Cardiac muscle cell (in vitro differentiated cells and primary cell): ENCODE data around the gene NODAL. TPM values are rescaled to one million over a fixed set of nuclear protein-coding genes. Genes with fewer than 3 reads are reported as not detected.

Source experiments
- DNase-seq, 2 donors: peaks; one replicate each; pipeline versions ENCODE4 v3.0.0 to v3.0.0-alpha.2; 2010 to 2017; ENCODE audit warnings: low read depth in 1 of 2, low spot score in 1 of 2
- H3K27ac ChIP-seq: fragments of 200-600 bp; sonication (generic); 2 replicates; pipeline ENCODE4 v1.5.1; 2016
- H3K27me3 ChIP-seq: fragments of 200-600 bp; sonication (generic); 2 replicates; pipeline ENCODE4 v1.6.0; 2016; ENCODE audit warnings: control low read depth
- H3K36me3 ChIP-seq: fragments of 200-600 bp; sonication (generic); 2 replicates; pipeline ENCODE4 v1.5.1; 2016; ENCODE audit warnings: control low read depth
- H3K4me1 ChIP-seq: fragments of 200-600 bp; sonication (generic); 2 replicates; pipeline ENCODE4 v1.8.1; 2017; ENCODE audit warnings: low read depth, mild to moderate bottlenecking, mixed run types
- H3K4me3 ChIP-seq: fragments of 200-600 bp; sonication (generic); 2 replicates; pipeline ENCODE4 v1.5.1; 2016; ENCODE audit warnings: mild to moderate bottlenecking
- H3K9me3 ChIP-seq: fragments of 200-600 bp; sonication (generic); 2 replicates; pipeline ENCODE4 v1.5.1; 2017; ENCODE audit warnings: low read depth, mild to moderate bottlenecking, control low read depth
- polyA plus RNA-seq: library from polyadenylated mRNA; unstranded; fragments of >200 nt; fragmentation: Nextera tagmentation; extraction: Ambion mirVana; gene quantifications from 2 replicates; pipeline ENCODE4 v1.2.1, GENCODE V29; 2016
- total RNA-seq: library from RNA; depleted of rRNA; stranded (reverse); fragments of >200 nt; gene quantifications from 2 replicates; pipeline ENCODE4 v1.2.3, GENCODE V29; 2016
- TF ChIP-seq, protein P1 (sequence below): IDR thresholded peaks from 2 replicates; pipeline ENCODE4 v1.5.1; 2012; ENCODE audit warnings: low read depth, mild to moderate bottlenecking, low read length

Gene NODAL
- total and polyA plus RNA-seq, 2 experiments from 2014 or later, result 0.07 to 0.15 TPM

DNA sequence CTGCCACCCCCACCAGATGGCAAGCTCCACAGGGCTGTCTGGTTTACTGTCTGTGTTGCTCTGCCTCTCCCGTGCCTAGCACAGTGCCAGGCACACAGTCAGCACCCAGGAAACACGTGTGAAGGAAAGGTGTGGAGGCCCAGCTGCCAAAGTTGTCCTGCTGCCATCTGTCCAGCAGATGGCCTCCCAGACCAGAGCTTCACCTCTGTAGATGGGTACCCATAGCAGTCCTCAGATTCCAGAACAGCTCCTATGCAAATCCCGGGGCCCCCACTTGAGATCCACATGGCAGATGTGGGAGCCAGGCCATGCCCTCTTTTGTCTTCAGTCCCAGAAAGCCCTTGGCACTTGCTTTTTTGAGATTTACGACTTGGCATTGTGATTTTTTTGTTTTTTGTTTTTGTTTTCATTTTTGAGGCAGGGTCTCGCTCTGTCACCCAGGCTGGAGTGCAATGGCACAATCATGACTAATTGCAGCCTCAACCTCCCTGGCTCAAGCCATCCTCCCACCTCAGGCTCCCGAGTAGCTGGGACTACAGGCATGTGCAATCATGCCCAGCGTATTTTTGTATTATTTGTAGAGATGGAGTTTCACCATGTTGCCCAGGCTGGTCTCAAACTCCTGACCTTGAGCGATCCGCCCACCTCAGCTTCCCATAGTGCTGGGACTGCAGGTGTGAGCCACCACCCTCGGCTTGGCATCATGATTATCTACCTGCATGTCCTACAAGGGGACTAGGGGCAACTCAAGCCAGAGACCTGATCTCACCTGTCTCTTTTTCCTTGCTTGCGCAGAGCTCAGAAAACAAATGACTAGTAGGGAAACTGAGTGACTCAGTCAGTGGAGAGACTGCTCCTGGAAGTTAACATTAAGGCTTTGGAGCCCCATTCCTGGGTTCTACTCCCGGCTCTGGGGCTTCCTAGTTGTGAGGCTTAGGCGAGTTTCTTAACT, 20.2 kb upstream of the NODAL start:
- DNase-seq, result peak; percentile 63 to 73
- Histone ChIP-seq H3K4me1 (peaks cover 5% of the 10 kb centered on the region), H3K27ac (no peak overlapping the region), H3K36me3 (no peaks in the 10 kb centered on the region), H3K9me3 (no peaks in the 10 kb centered on the region), H3K27me3 (peaks cover 35% of the 10 kb centered on the region), H3K4me3 (no peak overlapping the region)
- TF ChIP-seq, protein P1, sequence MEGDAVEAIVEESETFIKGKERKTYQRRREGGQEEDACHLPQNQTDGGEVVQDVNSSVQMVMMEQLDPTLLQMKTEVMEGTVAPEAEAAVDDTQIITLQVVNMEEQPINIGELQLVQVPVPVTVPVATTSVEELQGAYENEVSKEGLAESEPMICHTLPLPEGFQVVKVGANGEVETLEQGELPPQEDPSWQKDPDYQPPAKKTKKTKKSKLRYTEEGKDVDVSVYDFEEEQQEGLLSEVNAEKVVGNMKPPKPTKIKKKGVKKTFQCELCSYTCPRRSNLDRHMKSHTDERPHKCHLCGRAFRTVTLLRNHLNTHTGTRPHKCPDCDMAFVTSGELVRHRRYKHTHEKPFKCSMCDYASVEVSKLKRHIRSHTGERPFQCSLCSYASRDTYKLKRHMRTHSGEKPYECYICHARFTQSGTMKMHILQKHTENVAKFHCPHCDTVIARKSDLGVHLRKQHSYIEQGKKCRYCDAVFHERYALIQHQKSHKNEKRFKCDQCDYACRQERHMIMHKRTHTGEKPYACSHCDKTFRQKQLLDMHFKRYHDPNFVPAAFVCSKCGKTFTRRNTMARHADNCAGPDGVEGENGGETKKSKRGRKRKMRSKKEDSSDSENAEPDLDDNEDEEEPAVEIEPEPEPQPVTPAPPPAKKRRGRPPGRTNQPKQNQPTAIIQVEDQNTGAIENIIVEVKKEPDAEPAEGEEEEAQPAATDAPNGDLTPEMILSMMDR, result peak; percentile 92

DNA sequence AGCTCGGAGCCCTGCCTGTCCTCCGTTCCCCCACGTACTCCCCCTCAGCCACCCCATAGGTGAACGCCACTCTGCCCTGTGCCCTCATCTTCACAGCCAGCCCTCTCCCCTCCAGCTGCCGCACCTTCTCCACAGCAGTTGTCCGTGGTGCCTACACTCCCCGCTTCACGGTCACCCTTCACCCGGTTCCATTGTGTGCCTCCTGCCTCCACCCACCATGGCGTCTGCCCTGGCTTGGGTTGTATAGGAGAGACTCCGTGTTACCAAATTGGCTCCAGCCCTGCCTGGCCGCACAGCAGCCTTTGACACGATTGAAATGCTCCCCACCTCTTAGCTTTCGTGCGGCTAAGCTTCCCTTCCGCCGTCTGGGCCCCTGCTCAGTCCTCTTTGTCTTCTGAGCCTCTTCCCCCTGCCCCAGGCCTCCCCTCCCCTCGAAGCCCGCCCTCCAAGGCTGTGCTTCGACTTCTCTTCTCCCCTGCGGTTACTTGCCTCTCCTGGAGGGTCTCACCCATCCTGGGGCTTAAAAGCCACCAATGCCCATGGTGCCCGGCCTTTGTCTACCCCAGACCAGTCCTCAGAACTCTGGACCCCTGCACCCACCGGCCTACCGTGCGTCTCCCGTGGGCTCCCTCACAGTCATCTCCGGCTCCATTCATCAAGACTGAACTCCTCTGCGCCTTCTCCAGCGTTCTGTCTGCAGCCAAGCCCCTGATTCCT, 18.5 kb upstream of the NODAL start:
- peaks cover 5% of the 10 kb centered on the region for H3K4me1 ChIP-seq
- no peaks in the 10 kb centered on the region for H3K9me3 ChIP-seq
- no peak overlapping the region for H3K27ac ChIP-seq
- TF ChIP-seq, protein P1, result no peak
- DNase-seq, result no peak
- H3K36me3 ChIP-seq, result no peaks in the 10 kb centered on the region
- peaks cover 53% of the 10 kb centered on the region for H3K27me3 ChIP-seq
- H3K4me3 ChIP-seq, result no peak overlapping the region

DNA sequence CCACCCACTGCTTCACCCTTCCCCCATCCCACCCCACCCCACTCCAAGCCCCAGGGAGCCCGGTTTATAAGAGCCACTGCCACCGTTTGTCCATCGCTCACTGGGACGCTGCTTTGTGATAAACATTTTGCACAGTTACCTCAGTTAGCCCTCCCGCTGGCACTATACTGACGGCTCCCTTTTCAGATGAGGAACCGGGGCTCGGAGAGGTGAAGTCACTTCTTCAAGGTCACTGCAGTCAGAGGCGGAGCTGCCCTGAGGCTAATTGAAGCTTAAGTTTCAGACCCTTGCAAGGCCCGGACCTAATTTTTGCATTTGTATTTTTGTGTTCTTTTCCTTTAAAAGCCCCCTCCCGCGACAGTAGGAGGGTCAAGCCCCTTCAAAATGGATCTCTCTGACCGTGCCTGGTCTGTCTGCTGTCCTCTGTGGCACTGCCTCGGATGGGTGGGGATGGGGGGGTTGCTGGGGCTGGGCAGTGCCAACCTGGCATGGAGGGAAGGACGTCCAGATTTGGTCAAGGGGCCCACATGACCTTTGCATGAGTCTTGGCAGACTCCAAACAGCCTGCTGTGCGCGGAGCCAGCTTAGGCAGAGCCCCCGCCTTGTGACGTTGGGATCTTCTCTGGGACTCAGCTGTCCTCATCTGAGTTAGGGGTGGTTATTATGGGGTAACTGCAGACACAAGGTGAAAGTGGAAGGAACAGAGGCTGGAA, 17.7 kb upstream of the NODAL start:
- H3K36me3 ChIP-seq, result no peaks in the 10 kb centered on the region
- peaks cover 5% of the 10 kb centered on the region for H3K4me1 ChIP-seq
- DNase-seq, result peak in 1 of 2 donors; percentile 36
- no peaks in the 10 kb centered on the region for H3K9me3 ChIP-seq
- peaks cover 59% of the 10 kb centered on the region for H3K27me3 ChIP-seq
- H3K27ac ChIP-seq, result no peak overlapping the region
- TF ChIP-seq, protein P1, result no peak
- no peak overlapping the region for H3K4me3 ChIP-seq

DNA sequence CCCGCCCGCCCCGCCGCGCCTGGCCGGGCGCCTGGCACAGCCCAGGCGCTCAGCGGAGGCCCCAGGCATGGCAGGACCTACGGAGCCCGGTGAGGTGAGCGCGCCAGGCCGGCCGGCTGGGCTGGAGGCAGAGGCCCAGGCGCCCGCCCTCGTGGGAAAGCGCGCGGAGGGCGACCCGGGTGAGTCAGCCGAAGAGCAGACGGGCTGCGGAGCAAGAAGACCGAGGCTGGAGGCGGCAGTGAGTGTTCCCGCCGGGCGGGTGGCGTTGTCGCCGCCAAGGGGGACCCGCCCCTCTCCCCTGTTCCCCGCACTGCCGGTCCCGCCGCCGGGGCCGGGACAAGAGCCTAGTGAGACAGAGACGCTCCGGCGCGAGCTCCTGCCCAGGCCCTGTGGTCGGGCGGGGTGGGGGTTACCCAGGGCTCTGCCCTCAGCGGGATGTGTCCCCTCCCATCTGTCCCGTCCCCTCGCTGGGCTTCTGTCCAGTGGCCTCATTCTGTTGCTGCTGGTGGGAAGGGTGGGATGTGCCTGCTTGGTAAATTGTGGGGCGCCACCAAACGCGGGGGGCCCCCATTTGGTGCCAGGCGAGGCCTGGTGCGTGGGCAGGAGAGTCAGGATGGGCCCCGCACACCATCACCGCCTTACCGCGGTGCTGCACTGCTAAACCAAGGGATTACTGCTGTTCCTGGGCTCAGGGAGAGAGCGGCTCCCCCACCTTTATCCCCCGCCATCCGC, 17.0 kb upstream of the NODAL start:
- peaks cover 5% of the 10 kb centered on the region for H3K4me1 ChIP-seq
- TF ChIP-seq, protein P1, result no peak
- no peak overlapping the region for H3K27ac ChIP-seq
- peaks cover 59% of the 10 kb centered on the region for H3K27me3 ChIP-seq
- peak overlapping the region; percentile 15 for H3K4me3 ChIP-seq
- no peaks in the 10 kb centered on the region for H3K36me3 ChIP-seq
- no peaks in the 10 kb centered on the region for H3K9me3 ChIP-seq
- peak; percentile 68 to 75 for DNase-seq

DNA sequence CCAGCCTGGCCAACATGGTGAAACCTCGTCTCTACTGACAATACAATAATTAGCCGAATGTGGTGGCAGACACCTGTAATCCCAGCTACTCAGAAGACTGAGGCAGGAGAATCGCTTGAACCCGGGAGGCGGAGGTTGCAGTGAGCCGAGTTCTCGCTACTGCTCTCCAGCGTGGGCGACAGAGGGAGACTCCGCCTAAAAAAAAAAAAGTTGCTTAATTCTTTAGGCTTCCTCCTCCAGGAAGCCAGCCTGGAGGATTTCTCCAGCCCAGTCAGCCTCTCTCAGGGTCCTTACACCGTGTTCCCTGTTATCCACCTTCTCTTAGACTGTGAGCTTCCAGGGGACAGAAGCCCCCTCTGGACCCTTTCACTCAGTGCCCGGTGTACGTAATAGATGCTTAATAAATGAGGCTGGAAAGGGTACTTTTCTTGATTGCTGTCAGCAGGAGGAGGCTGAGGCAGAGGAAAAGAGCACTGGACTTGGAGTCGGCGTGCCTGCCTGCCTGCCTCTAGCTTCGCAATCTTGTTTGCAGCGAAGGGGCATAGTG, 16.4 kb upstream of the NODAL start:
- H3K4me1 ChIP-seq, result peaks cover 5% of the 10 kb centered on the region

More for the DNA sequence above, 16.4 kb upstream of the NODAL start:
- H3K36me3 ChIP-seq, result no peaks in the 10 kb centered on the region
- no peak overlapping the region for H3K27ac ChIP-seq
- peaks cover 59% of the 10 kb centered on the region for H3K27me3 ChIP-seq
- DNase-seq, result no peak
- peak overlapping the region; percentile 15 for H3K4me3 ChIP-seq
- H3K9me3 ChIP-seq, result no peaks in the 10 kb centered on the region
- TF ChIP-seq, protein P1, result no peak
